CD4-positive, alpha-beta T cell treated with Interleukin-4 for 4 hours (primary cell): Measurements from ENCODE around the gene RTL10.
"Not testable (repeated sequence)": the region's sequence is repeated elsewhere in the genome, so short reads cannot be mapped to it uniquely, and the experiment has no call there.

Experiments used
- DNase-seq: peaks from one replicate; pipeline ENCODE4 v3.0.0-alpha.2; 2020

Gene RTL10

GRCh38 chr22:19888131-19888746 lies 33.6 kb upstream of the RTL10 start:
- no peak for DNase-seq

- no peak for DNase-seq
Observed at GRCh38 chr22:19887256-19887985, 32.7 kb upstream of the RTL10 start.

GRCh38 chr22:19886605-19887255 lies 32.1 kb upstream of the RTL10 start:
- DNase-seq: peak; percentile 62

DNA sequence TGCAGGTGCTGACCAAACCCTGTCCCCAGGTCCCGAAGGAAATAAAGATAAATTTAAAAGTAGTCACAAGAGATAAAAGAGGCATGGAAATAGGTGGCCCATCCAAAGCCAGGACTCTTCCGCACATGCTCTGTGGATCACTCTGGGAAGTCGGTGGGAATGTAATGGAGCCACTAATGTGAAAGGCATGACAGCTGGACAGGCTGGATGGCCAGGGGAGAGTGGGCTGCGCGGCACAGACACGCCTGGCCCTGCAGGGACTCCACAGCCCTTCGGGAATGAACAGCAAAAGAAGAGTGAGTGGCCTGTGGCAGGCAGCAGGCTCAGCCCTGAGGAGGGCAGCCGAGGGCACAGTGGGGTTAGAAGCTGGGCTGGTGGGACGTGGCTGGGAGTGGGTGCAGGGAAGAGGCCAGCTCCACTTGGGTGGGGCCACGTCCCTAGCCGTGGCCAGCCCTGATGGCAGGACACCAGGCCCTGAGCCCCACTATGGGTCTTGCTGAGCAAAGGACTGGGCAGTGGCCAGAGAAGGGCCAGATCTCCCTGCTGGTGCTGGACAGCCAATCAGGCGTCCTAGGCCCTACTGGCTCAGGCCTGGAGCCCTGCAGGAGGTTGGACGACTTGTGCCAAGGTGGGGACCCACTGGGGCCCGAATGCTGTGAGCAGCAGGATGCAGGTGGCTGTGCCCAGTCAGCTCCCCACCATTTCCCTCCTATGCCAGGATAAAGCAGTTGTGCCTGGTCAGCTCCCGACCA lies 31.3 kb upstream of the RTL10 start:
- no peak for DNase-seq

DNA sequence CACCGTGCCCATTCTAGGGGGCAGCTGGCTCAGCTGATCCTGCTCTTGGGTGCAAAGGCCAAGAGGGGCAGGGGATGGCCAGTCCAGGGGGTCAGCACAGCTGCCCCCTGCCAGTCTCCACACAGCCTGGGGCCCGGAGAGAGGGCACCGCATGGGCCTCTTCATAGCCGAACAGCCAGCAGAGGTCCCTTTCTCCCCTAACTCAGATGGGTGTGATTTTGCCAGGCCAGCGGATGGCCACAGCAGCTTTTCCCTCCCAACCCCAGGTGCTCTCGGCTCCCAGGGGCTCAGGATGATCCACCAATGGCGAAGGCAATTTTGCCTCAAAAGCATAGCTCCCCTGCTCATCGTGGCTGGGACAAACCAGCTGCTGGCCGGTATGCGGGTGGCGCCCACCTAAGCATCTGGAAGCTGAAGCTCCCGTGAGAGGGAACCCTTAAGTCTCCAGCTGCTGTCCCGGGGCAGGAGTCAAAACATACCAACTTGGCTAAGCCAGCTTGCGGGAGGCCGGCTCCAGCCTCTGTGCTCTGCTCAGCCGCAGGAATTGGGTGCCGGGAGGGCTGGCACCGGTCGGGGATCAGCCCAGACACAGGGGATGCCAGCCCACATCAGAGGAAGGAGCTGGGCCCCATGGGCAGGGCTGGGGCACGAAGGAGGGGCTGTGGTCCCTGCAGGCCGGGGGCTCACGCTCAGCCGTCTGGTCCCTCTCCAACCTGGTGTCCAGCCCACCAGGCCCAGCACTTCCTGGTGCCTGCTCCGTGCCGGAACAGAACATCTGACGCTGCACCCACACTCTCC lies 30.5 kb upstream of the RTL10 start:
- no peak for DNase-seq

- DNase-seq: no peak
Observed at GRCh38 chr22:19884161-19884953, 29.7 kb upstream of the RTL10 start.

GRCh38 chr22:19883446-19883845 lies 28.8 kb upstream of the RTL10 start:
- not testable (repeated sequence) for DNase-seq

GRCh38 chr22:19882446-19883381 lies 28.0 kb upstream of the RTL10 start:
- no peak for DNase-seq

DNA sequence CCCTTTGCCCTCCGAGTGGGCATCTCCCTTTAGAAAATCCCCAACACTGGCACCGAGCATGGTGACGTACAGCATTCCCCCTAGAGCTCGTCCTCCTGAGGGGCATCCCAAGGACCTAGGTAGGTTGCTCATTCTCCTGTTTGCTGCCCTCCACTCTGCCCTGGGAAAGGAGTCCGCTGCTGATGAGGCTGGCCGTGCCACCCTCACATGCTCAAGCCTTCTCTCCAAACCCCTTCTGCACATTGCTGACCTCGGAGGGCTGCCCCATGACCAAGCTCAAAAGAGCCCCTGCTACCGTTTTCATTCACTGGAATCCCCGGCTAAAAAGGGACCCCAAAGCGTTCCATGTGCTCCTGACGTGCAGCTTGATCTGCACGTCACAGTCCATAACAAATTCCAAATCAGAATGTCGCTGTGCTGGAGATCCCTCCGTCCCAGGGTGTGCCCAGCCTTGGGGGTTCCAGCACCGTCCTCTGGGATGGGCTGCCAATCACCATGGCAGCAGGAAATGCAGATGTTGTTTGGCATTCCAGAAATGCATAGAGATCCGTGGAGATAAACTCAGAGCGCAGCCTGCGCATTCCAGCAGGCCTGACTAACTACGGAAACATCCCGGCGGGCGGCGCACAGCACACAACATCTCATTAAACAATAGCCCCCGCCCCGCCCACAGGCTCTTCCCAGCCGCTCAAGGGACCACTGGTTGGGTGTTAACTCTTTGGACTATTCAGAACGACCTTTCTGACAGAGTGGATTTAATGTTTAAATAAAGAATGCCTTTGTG lies 26.3 kb upstream of the RTL10 start:
- DNase-seq: no peak

DNA sequence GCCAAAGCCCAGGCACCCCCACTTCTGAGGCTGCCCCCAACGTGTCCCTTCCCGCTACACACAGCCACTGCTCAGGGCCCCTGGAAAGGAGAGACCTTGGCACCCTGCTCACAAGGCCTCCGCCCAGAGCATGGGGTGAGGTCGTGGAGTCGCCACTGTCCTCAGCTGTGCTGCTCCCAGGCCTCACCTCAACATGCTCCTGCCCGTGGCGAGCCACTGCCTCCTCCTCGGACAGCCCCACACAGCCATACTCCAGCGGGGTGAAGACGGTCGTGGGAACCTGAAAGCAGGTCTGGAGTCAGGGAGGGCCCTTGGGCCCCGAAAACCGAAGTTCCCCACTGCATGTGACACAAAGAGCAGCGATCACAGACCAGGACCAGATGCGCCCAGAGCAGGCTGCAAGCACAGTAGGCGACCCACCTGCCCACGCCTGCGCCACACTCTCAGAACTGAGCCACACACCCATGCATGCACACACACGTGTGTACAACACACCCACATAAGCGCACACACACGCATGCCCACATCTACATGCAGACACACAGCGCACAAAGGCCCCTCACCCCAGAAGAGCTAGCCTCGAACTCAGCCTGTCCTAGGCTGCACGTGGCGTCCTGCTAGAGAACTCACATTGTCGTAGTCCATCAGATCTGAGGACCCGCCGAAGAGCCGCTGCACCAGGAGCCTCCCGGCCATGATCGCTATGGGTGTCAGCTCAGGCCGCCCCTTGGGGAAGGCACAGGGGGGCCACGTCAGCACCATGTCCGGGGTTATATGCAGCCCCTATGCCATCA lies 25.5 kb upstream of the RTL10 start:
- no peak for DNase-seq

DNA sequence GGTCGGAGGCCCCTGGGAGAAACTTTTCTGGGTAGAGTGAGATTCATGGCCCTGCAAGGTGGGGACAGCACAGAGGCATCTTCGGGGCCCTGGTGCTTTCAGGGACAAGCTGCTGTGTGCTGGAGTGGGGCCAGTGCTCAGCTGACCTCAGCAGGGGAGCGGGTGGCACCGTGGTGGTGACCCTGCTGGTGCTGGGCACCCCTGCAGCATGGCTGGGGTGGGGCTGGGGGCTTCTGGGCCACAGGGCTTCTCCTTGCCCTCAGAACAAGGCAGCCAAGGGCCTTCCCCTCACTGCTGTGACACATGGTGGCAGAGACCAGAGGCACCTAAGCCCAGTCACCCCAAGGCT lies 24.9 kb upstream of the RTL10 start:
- no peak for DNase-seq

- no peak for DNase-seq
Observed at GRCh38 chr22:19879246-19879570, 24.5 kb upstream of the RTL10 start.

DNA sequence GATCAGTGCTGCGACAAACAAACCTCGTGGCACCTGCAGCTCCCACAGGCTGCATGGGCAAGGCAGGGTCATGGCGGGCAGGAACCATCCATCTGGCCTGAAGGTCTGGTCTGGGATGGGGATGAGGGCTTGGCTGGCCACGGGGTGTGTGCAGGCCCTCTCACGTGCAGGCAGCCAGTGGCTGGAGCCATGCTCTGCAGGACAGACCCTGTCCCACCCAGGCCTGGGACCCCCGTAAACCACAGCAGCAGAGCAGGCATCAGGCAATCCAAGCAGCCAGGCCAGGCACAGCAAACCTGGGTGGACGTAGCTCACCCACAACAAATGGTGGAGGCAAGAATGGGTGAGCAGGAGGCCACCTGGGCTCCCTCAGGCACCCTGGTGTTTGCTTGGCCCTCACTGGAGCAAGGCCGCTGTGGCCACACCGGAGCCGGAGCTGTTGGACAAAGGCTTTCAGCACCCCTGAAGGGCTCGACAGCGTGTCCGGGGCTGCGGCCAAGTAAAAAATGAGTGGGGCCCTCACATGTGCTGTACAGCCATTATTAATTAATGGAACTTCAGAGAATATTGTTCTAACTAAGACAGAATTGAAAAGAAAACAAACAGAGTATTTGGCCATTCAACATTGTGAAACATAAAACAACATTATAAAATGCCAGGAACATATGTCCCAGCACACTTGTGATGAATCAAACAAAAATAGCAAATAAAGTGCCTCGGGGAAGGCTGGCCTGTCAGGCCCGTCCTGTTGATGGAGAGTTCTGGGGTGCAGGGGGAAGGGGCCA lies 24.0 kb upstream of the RTL10 start:
- no peak for DNase-seq

GRCh38 chr22:19877626-19878339 lies 23.1 kb upstream of the RTL10 start:
- DNase-seq: no peak

- no peak for DNase-seq
Observed at GRCh38 chr22:19876941-19877625, 22.4 kb upstream of the RTL10 start.

GRCh38 chr22:19876314-19876940 lies 21.8 kb upstream of the RTL10 start:
- DNase-seq: no peak
